ENCODE data around the gene PHLPP1. TPM values are rescaled to one million over a fixed set of nuclear protein-coding genes. Genes with fewer than 3 reads are reported as not detected.

Gene PHLPP1
- total and polyA plus RNA-seq, 2 donors (not counting 1 experiment from before 2014, with no cell fraction given), result 3.6 to 5.0 TPM

DNA sequence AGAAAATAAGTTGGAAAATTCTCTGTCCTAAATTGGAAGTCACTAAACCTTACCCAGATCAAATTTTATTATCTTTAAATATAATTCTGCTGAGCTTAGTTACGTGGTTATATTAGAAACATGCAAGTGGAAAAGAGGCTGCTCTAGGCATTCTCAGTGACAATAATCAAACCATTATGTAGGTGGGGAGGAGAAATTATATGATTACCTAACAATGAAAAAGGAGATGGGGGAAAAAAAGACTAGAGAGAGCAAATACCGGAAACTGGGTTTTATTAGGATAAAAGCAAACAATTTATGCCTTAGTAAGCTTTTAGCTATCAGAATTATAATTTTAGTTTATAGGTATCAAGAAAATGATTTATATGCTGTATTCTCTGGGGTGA lies 53.2 kb downstream of the PHLPP1 start:
- H3K79me2 ChIP-seq (ENCODE audit: control insufficient read depth, insufficient read depth, low read length), result no peaks in the 10 kb centered on the region
- H3K27ac ChIP-seq (ENCODE audit: insufficient read depth, low read length), result no peak overlapping the region
- H3K4me2 ChIP-seq (ENCODE audit: extremely low read depth, insufficient read depth, low read length), result no peak overlapping the region
- TF ChIP-seq, protein P1, sequence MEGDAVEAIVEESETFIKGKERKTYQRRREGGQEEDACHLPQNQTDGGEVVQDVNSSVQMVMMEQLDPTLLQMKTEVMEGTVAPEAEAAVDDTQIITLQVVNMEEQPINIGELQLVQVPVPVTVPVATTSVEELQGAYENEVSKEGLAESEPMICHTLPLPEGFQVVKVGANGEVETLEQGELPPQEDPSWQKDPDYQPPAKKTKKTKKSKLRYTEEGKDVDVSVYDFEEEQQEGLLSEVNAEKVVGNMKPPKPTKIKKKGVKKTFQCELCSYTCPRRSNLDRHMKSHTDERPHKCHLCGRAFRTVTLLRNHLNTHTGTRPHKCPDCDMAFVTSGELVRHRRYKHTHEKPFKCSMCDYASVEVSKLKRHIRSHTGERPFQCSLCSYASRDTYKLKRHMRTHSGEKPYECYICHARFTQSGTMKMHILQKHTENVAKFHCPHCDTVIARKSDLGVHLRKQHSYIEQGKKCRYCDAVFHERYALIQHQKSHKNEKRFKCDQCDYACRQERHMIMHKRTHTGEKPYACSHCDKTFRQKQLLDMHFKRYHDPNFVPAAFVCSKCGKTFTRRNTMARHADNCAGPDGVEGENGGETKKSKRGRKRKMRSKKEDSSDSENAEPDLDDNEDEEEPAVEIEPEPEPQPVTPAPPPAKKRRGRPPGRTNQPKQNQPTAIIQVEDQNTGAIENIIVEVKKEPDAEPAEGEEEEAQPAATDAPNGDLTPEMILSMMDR (conservative IDR thresholded peaks at IDR 0.05 in 1 of 2, IDR thresholded peaks at IDR 0.05 in 1 of 2; ENCODE audit: low read depth in 1 of 2, low read length in 2 of 2), result no peak
- no peak for TF ChIP-seq EZH2 (IDR thresholded peaks at IDR 0.05; ENCODE audit: low read length, missing control alignments)
- H3K27me3 ChIP-seq (ENCODE audit: control insufficient read depth, insufficient read depth, low read length), result no peaks in the 10 kb centered on the region
- no peaks in the 10 kb centered on the region for H3K9me3 ChIP-seq (ENCODE audit: control insufficient read depth, insufficient read depth, low read depth, low read length)
- no peak overlapping the region for H3K9ac ChIP-seq (ENCODE audit: insufficient read depth, low read length)
- no peaks in the 10 kb centered on the region for H4K20me1 ChIP-seq (ENCODE audit: control insufficient read depth, extremely low read depth, insufficient read depth, low read length)
- peaks cover 2% of the 10 kb centered on the region for H3K4me1 ChIP-seq (ENCODE audit: control insufficient read depth, extremely low read depth, insufficient read depth, low read length)
- no peak overlapping the region for H3K4me3 ChIP-seq (replicated peaks in 1 of 4; ENCODE audit: control extremely low read depth in 1 of 4, insufficient read depth in 1 of 4, low read depth in 3 of 4, low read length in 4 of 4)
- H2AFZ ChIP-seq (ENCODE audit: low read length), result no peak overlapping the region
- no peak for DNase-seq (ENCODE audit: low read depth in 2 of 2)
- H3K36me3 ChIP-seq (ENCODE audit: control insufficient read depth, insufficient read depth, low read length), result no peaks in the 10 kb centered on the region

DNA sequence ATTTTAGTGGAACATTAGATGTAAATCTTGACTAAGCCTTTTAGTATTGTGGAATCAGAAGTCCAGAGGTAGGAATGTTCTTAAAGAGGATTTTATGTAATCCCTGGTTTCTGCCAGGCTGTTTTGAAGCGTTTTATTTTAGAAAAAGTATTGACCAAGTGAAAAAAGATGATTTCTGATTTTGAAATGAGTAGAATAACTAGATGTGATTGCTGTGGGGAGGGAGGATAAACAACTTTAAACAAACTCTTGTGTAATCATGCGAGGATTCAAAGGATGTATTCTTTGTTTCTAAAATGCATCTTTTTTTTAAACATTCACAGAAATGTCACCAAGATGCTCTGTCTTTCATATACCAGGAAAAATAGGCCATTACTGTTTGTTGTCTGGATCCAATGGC lies 53.9 kb downstream of the PHLPP1 start:
- no peaks in the 10 kb centered on the region for H3K9me3 ChIP-seq (ENCODE audit: control insufficient read depth, insufficient read depth, low read depth, low read length)
- H3K79me2 ChIP-seq (ENCODE audit: control insufficient read depth, insufficient read depth, low read length), result no peaks in the 10 kb centered on the region
- no peak overlapping the region for H3K9ac ChIP-seq (ENCODE audit: insufficient read depth, low read length)
- H3K4me3 ChIP-seq (replicated peaks in 1 of 4; ENCODE audit: control extremely low read depth in 1 of 4, insufficient read depth in 1 of 4, low read depth in 3 of 4, low read length in 4 of 4), result no peak overlapping the region
- no peak overlapping the region for H3K27ac ChIP-seq (ENCODE audit: insufficient read depth, low read length)
- no peaks in the 10 kb centered on the region for H3K27me3 ChIP-seq (ENCODE audit: control insufficient read depth, insufficient read depth, low read length)
- no peaks in the 10 kb centered on the region for H3K36me3 ChIP-seq (ENCODE audit: control insufficient read depth, insufficient read depth, low read length)
- H4K20me1 ChIP-seq (ENCODE audit: control insufficient read depth, extremely low read depth, insufficient read depth, low read length), result no peaks in the 10 kb centered on the region
- H3K4me1 ChIP-seq (ENCODE audit: control insufficient read depth, extremely low read depth, insufficient read depth, low read length), result peaks cover 2% of the 10 kb centered on the region
- no peak overlapping the region for H2AFZ ChIP-seq (ENCODE audit: low read length)
- TF ChIP-seq, protein P1 (conservative IDR thresholded peaks at IDR 0.05 in 1 of 2, IDR thresholded peaks at IDR 0.05 in 1 of 2; ENCODE audit: low read depth in 1 of 2, low read length in 2 of 2), result no peak
- no peak for TF ChIP-seq EZH2 (IDR thresholded peaks at IDR 0.05; ENCODE audit: low read length, missing control alignments)
- DNase-seq (ENCODE audit: low read depth in 2 of 2), result peak in 1 of 2 donors; percentile 28
- H3K4me2 ChIP-seq (ENCODE audit: extremely low read depth, insufficient read depth, low read length), result no peak overlapping the region

DNA sequence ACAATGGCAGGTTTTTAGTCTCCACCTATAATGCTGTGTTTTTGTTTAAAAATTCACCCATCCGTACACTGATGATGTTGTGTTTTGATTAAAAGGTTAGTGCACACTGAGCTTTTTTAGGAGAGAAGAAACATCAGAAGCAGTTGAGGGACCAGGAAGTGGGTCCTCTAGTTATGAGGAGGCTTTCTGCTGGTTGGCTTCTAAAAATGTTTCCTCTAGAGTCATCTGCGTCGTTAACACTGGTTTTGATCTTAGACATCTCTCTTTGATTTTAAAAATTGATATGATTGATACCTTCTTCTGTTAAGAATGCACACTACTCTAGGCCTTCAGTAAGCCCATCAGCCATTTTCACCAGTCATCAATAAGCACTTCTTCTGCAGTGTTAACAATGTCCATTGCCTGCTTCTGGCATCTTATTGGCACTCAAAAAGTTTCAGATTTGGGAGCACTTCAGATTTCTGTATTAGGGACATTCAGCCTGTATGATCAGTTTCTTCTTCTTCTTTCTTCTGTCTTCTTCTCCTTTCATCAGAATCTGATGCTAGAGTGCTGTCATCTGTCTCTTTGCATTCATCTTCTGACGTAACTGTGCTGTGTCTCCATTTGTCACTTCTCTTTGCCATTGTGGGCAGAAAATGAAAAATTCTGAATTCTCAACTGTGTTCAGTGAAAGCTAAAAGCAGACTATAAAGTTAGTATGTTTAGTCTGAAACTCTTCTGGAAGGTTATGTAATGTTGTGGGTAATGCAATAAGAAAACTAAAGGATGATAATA lies 56.3 kb downstream of the PHLPP1 start:
- no peak for TF ChIP-seq EZH2 (IDR thresholded peaks at IDR 0.05; ENCODE audit: low read length, missing control alignments)
- TF ChIP-seq, protein P1 (conservative IDR thresholded peaks at IDR 0.05 in 1 of 2, IDR thresholded peaks at IDR 0.05 in 1 of 2; ENCODE audit: low read depth in 1 of 2, low read length in 2 of 2), result no peak
- Histone ChIP-seq H4K20me1 (ENCODE audit: control insufficient read depth, extremely low read depth, insufficient read depth, low read length) (no peaks in the 10 kb centered on the region), H3K4me3 (replicated peaks in 1 of 4; ENCODE audit: control extremely low read depth in 1 of 4, insufficient read depth in 1 of 4, low read depth in 3 of 4, low read length in 4 of 4) (no peak overlapping the region), H3K36me3 (ENCODE audit: control insufficient read depth, insufficient read depth, low read length) (no peaks in the 10 kb centered on the region), H3K27me3 (ENCODE audit: control insufficient read depth, insufficient read depth, low read length) (no peaks in the 10 kb centered on the region), H3K9ac (ENCODE audit: insufficient read depth, low read length) (no peak overlapping the region), H3K4me2 (ENCODE audit: extremely low read depth, insufficient read depth, low read length) (no peak overlapping the region), H3K79me2 (ENCODE audit: control insufficient read depth, insufficient read depth, low read length) (no peaks in the 10 kb centered on the region), H3K9me3 (ENCODE audit: control insufficient read depth, insufficient read depth, low read depth, low read length) (no peaks in the 10 kb centered on the region), H3K27ac (ENCODE audit: insufficient read depth, low read length) (no peak overlapping the region), H3K4me1 (ENCODE audit: control insufficient read depth, extremely low read depth, insufficient read depth, low read length) (peaks cover 2% of the 10 kb centered on the region), H2AFZ (ENCODE audit: low read length) (no peak overlapping the region)
- no peak for DNase-seq (ENCODE audit: low read depth in 2 of 2)
